Activated T-helper 17 cell treated with anti-CD3 and anti-CD28 coated beads, Interleukin-2, amount 50 U/mL, for 72 hours (primary cell): ENCODE data around the gene SDCCAG8. TPM values are rescaled to one million over a fixed set of nuclear protein-coding genes. Genes with fewer than 3 reads are reported as not detected.
A peak's percentile ranks its signal among the peaks of the same experiment; 100 is the strongest.

Experiments
- ATAC-seq: fragments of 150-1000 bp; cut with Tn5 transposase; replicated peaks from 2 replicates; pipeline ENCODE4 v1.10.0; 2021; ENCODE audit warnings: mild to moderate bottlenecking, moderate library complexity
- H3K27ac Mint-ChIP-seq: one replicate; pipeline ENCODE4 v1.8.0; 2022; ENCODE audit warnings: mixed read lengths
- H3K27me3 Mint-ChIP-seq: one replicate; pipeline ENCODE4 v1.8.0; 2022; ENCODE audit warnings: mixed read lengths
- H3K36me3 Mint-ChIP-seq: one replicate; pipeline ENCODE4 v1.8.0; 2022; ENCODE audit warnings: low read depth, mild to moderate bottlenecking, mixed read lengths
- H3K4me1 Mint-ChIP-seq: one replicate; pipeline ENCODE4 v1.8.0; 2022; ENCODE audit warnings: mixed read lengths
- H3K4me3 Mint-ChIP-seq: one replicate; pipeline ENCODE4 v1.8.0; 2022; ENCODE audit warnings: mild to moderate bottlenecking, mixed read lengths
- H3K9me3 Mint-ChIP-seq: one replicate; pipeline ENCODE4 v1.8.0; 2022; ENCODE audit warnings: mixed read lengths
- total RNA-seq, 2 donors: library from RNA; stranded (reverse); gene quantifications; one replicate each; pipeline ENCODE4 v1.2.3, GENCODE V29; 2022

Gene SDCCAG8
- total RNA-seq, 2 donors from 2014 or later, result 22.2 to 31.7 TPM

- no peaks in the 10 kb centered on the region for H3K27me3 Mint-ChIP-seq
- H3K36me3 Mint-ChIP-seq, result peaks cover 32% of the 10 kb centered on the region
- H3K4me1 Mint-ChIP-seq, result peaks cover 5% of the 10 kb centered on the region
- no peak overlapping the region for H3K4me3 Mint-ChIP-seq
- no peaks in the 10 kb centered on the region for H3K9me3 Mint-ChIP-seq
- H3K27ac Mint-ChIP-seq, result no peak overlapping the region
- no peak for ATAC-seq
Observed at GRCh38 chr1:243348331-243348730, 92.5 kb downstream of the SDCCAG8 start.

- no peak overlapping the region for H3K27ac Mint-ChIP-seq
- no peak for ATAC-seq
- H3K4me1 Mint-ChIP-seq, result peaks cover 1% of the 10 kb centered on the region
- H3K4me3 Mint-ChIP-seq, result no peak overlapping the region
- no peaks in the 10 kb centered on the region for H3K9me3 Mint-ChIP-seq
- H3K36me3 Mint-ChIP-seq, result peaks cover 28% of the 10 kb centered on the region
- H3K27me3 Mint-ChIP-seq, result no peaks in the 10 kb centered on the region
Observed at GRCh38 chr1:243349128-243349527, 93.3 kb downstream of the SDCCAG8 start.

- Mint-ChIP-seq H3K27me3 (no peaks in the 10 kb centered on the region), H3K36me3 (peaks cover 20% of the 10 kb centered on the region), H3K4me1 (peaks cover 9% of the 10 kb centered on the region), H3K27ac (no peak overlapping the region), H3K4me3 (no peak overlapping the region), H3K9me3 (no peaks in the 10 kb centered on the region)
- ATAC-seq, result no peak
Observed at GRCh38 chr1:243351337-243351736, 95.5 kb downstream of the SDCCAG8 start.

GRCh38 chr1:243354511-243355153, 98.8 kb downstream of the SDCCAG8 start:
- H3K27ac Mint-ChIP-seq, result peak overlapping the region; percentile 45
- H3K27me3 Mint-ChIP-seq, result no peaks in the 10 kb centered on the region
- H3K4me3 Mint-ChIP-seq, result peak overlapping the region; percentile 59
- peaks cover 20% of the 10 kb centered on the region for H3K36me3 Mint-ChIP-seq
- H3K9me3 Mint-ChIP-seq, result no peaks in the 10 kb centered on the region
- H3K4me1 Mint-ChIP-seq, result peaks cover 9% of the 10 kb centered on the region
- peak; percentile 80 for ATAC-seq

- Mint-ChIP-seq H3K4me3 (no peak overlapping the region), H3K27me3 (no peaks in the 10 kb centered on the region), H3K36me3 (peaks cover 6% of the 10 kb centered on the region), H3K27ac (no peak overlapping the region), H3K4me1 (no peaks in the 10 kb centered on the region), H3K9me3 (no peaks in the 10 kb centered on the region)
- no peak for ATAC-seq
Observed at GRCh38 chr1:243363832-243364231, 108.0 kb downstream of the SDCCAG8 start.

GRCh38 chr1:243364330-243364729, 108.5 kb downstream of the SDCCAG8 start:
- Mint-ChIP-seq H3K4me3 (no peak overlapping the region), H3K27ac (no peak overlapping the region), H3K27me3 (no peaks in the 10 kb centered on the region), H3K4me1 (no peaks in the 10 kb centered on the region), H3K9me3 (no peaks in the 10 kb centered on the region), H3K36me3 (peaks cover 6% of the 10 kb centered on the region)
- ATAC-seq, result no peak

- no peak for ATAC-seq
Observed at GRCh38 chr1:243364866-243365265, 109.0 kb downstream of the SDCCAG8 start.

GRCh38 chr1:243367314-243367713, 111.5 kb downstream of the SDCCAG8 start:
- no peak overlapping the region for H3K27ac Mint-ChIP-seq
- no peaks in the 10 kb centered on the region for H3K9me3 Mint-ChIP-seq
- ATAC-seq, result no peak
- peaks cover 6% of the 10 kb centered on the region for H3K36me3 Mint-ChIP-seq
- H3K27me3 Mint-ChIP-seq, result no peaks in the 10 kb centered on the region
- no peak overlapping the region for H3K4me3 Mint-ChIP-seq
- H3K4me1 Mint-ChIP-seq, result no peaks in the 10 kb centered on the region

More at GRCh38 chr1:243364866-243365265, 109.0 kb downstream of the SDCCAG8 start:
- H3K4me3 Mint-ChIP-seq, result no peak overlapping the region
- no peaks in the 10 kb centered on the region for H3K27me3 Mint-ChIP-seq
- no peaks in the 10 kb centered on the region for H3K4me1 Mint-ChIP-seq
- H3K9me3 Mint-ChIP-seq, result no peaks in the 10 kb centered on the region
- H3K36me3 Mint-ChIP-seq, result peaks cover 6% of the 10 kb centered on the region
- no peak overlapping the region for H3K27ac Mint-ChIP-seq

- Mint-ChIP-seq H3K27me3 (no peaks in the 10 kb centered on the region), H3K4me1 (no peaks in the 10 kb centered on the region), H3K36me3 (peaks cover 8% of the 10 kb centered on the region), H3K4me3 (no peak overlapping the region), H3K9me3 (peaks cover 6% of the 10 kb centered on the region), H3K27ac (no peak overlapping the region)
- no peak for ATAC-seq
Observed at GRCh38 chr1:243374412-243374811, 118.6 kb downstream of the SDCCAG8 start.

- H3K36me3 Mint-ChIP-seq, result peaks cover 12% of the 10 kb centered on the region
- ATAC-seq, result no peak
- no peaks in the 10 kb centered on the region for H3K27me3 Mint-ChIP-seq
- H3K9me3 Mint-ChIP-seq, result peaks cover 6% of the 10 kb centered on the region
- H3K27ac Mint-ChIP-seq, result no peak overlapping the region
- H3K4me1 Mint-ChIP-seq, result no peaks in the 10 kb centered on the region
- H3K4me3 Mint-ChIP-seq, result no peak overlapping the region
Observed at GRCh38 chr1:243375596-243375995, 119.8 kb downstream of the SDCCAG8 start.

GRCh38 chr1:243378669-243379068, 122.8 kb downstream of the SDCCAG8 start:
- H3K4me1 Mint-ChIP-seq, result no peaks in the 10 kb centered on the region
- no peak overlapping the region for H3K27ac Mint-ChIP-seq
- H3K9me3 Mint-ChIP-seq, result peaks cover 3% of the 10 kb centered on the region
- ATAC-seq, result no peak
- H3K4me3 Mint-ChIP-seq, result no peak overlapping the region
- H3K36me3 Mint-ChIP-seq, result peaks cover 26% of the 10 kb centered on the region
- H3K27me3 Mint-ChIP-seq, result no peaks in the 10 kb centered on the region

GRCh38 chr1:243379208-243379607, 123.4 kb downstream of the SDCCAG8 start:
- H3K4me3 Mint-ChIP-seq, result no peak overlapping the region
- H3K36me3 Mint-ChIP-seq, result peaks cover 26% of the 10 kb centered on the region
- H3K27me3 Mint-ChIP-seq, result no peaks in the 10 kb centered on the region
- no peaks in the 10 kb centered on the region for H3K4me1 Mint-ChIP-seq
- H3K27ac Mint-ChIP-seq, result no peak overlapping the region
- H3K9me3 Mint-ChIP-seq, result peaks cover 3% of the 10 kb centered on the region
- ATAC-seq, result no peak

GRCh38 chr1:243379706-243380105, 123.9 kb downstream of the SDCCAG8 start:
- no peak overlapping the region for H3K4me3 Mint-ChIP-seq
- H3K9me3 Mint-ChIP-seq, result no peaks in the 10 kb centered on the region
- peaks cover 26% of the 10 kb centered on the region for H3K36me3 Mint-ChIP-seq
- H3K27ac Mint-ChIP-seq, result no peak overlapping the region
- ATAC-seq, result no peak
- no peaks in the 10 kb centered on the region for H3K4me1 Mint-ChIP-seq
- no peaks in the 10 kb centered on the region for H3K27me3 Mint-ChIP-seq

- H3K4me3 Mint-ChIP-seq, result no peak overlapping the region
- H3K9me3 Mint-ChIP-seq, result no peaks in the 10 kb centered on the region
- H3K27ac Mint-ChIP-seq, result no peak overlapping the region
- H3K36me3 Mint-ChIP-seq, result no peaks in the 10 kb centered on the region
- ATAC-seq, result no peak
- H3K4me1 Mint-ChIP-seq, result no peaks in the 10 kb centered on the region
- no peaks in the 10 kb centered on the region for H3K27me3 Mint-ChIP-seq
Observed at GRCh38 chr1:243388276-243388675, 132.4 kb downstream of the SDCCAG8 start.

GRCh38 chr1:243390162-243390791, 134.4 kb downstream of the SDCCAG8 start:
- peak; percentile 94 for ATAC-seq
- Mint-ChIP-seq H3K36me3 (peaks cover 5% of the 10 kb centered on the region), H3K9me3 (no peaks in the 10 kb centered on the region), H3K27me3 (no peaks in the 10 kb centered on the region), H3K27ac (no peak overlapping the region), H3K4me3 (no peak overlapping the region), H3K4me1 (no peaks in the 10 kb centered on the region)
